Fibroblast of skin of right biceps (primary cell): ENCODE data around the gene RNF220.

Source experiments
- DNase-seq: peaks from one replicate; pipeline ENCODE4 v3.0.0-alpha.2; 2013

RNF220 gene

DNA sequence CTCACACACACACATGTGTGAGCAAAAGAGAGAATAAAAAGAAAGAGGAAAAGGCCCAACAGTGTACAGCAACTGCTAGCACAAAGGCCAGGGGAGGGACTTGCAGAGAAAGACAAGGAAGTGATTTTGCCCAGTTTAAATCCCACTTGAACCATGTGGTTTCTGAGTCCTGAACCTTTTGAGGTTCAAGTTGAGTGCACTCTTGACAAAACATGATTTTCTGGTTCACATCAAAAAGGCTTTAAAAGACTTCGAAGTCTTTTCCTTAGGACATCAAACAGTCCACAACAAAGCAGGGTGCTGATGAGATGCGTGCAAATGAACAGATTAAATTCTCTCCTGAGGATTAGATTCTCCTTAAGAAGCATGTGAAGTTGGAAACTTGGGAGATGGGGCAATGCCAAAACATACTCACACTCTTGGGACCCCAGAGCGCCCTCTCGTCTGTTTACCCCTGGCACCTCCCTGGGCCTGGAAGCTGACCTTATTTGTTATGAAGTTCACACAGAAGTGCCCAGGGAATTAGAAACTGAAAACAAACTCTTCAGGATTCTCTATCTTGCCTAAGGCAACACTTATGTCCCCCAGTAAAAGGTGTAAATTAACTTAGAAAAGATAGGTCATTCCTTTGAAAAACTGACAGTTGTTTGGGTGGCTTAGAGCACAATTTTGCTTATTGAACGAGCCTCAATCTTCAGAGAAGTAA lies 31.5 kb downstream of the RNF220 start:
- no peak for DNase-seq

GRCh38 chr1:44437107-44437716 lies 32.2 kb downstream of the RNF220 start:
- no peak for DNase-seq

- no peak for DNase-seq
These were observed 37.7 kb downstream of the RNF220 start for GRCh38 chr1:44442791-44443190.

- no peak for DNase-seq
These were observed 42.2 kb downstream of the RNF220 start for GRCh38 chr1:44447051-44447810.

DNA sequence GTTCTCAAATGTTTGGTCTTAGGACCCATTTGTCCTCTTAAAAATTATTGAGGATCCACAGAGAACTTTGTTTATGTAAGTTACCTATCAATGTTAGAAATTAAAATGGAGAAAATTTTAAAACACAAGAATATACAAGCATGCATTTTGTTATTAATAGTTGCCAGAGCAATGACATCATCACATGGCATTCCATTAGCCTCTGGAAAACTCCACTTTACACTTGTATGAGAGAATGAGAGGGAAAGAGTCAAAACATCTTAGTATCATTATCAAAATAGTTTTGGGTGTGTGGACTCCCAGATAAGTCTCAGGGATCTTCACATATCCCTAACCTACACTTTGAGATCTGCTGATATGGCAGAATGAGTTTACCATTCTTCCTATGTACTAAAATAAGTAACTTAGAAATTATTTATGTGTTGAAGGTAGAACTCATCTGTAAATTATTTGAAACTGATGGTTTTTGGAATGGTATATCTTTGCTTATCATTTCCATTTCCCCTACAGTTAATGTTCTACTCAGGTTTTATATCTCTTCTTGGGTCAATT lies 48.8 kb downstream of the RNF220 start:
- no peak for DNase-seq

GRCh38 chr1:44454704-44455103 lies 49.6 kb downstream of the RNF220 start:
- DNase-seq, result no peak

DNA sequence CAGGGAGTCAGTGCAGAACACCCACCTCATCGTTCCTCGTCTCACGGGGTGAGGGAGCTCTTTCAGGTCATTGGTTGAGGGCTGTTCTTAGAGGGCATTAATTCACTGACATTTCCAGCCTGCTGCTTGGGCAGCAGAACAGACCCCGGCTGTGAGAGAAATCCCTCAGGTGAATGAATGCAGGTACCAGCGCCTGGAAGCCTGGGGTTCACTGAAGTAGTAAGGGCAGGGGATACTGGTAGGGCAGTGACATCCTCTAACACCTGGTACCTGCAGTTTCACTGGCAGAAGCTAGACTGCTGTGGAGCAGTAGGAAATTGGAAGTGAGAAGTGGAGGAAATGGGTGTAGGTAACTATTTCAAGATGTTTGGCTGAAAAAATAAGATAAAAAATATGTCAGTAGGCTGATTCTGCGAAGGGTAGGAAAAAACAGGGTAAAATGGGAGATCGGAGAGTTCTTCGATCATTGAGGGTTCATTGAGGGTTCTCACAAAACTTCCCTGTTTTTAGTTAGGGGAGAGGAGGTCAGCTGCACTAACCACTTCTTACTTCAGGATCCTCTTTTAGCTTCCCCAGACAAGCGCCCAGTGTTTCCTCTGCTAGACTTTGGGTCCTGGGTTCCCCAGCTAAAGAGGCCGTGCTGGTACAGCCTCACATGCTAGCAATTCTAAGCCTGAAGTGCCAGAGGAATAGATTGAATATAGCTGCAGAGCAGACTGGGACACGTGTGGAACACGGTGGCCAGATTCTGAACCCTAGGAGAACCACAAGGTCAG lies 55.2 kb downstream of the RNF220 start:
- no peak for DNase-seq

DNA sequence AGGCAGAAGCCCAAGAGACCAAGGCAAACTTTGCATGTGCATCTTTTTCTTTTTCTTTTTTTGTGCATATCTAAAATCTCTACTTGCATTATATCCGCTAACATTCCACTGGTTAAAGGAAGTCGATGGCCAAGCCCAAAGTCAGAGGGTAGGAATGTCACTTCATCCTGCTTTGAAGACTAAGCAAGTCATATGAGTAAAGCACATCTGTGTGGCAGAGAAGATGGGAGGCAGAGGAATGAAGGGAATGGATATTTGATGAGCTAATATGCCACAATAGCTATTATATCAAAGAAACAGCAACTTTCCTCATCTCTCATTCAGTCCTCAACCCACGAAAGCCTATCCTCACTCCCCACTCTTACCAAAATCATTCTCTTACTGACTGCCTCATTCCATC lies 59.3 kb downstream of the RNF220 start:
- DNase-seq, result peak; percentile 19

DNA sequence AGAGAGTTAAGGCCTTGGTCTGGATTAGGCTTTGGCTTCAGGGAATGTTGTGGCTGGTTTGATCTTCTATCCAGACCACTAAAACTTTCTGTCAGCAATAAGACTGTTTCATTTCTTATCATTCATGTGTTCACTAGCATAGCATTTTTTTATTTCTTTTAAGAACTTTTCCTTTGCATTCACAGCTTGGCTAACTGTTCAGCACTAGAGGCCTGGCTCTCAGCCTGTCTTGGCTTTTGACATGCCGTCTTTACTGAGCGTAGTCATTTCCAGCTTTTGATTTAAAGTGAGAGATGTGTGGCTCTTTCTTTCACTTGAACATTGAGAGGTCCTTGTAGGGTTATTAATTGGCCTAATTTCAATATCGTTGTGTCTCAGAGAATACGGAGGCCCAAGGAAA lies 62.5 kb downstream of the RNF220 start:
- no peak for DNase-seq

DNA sequence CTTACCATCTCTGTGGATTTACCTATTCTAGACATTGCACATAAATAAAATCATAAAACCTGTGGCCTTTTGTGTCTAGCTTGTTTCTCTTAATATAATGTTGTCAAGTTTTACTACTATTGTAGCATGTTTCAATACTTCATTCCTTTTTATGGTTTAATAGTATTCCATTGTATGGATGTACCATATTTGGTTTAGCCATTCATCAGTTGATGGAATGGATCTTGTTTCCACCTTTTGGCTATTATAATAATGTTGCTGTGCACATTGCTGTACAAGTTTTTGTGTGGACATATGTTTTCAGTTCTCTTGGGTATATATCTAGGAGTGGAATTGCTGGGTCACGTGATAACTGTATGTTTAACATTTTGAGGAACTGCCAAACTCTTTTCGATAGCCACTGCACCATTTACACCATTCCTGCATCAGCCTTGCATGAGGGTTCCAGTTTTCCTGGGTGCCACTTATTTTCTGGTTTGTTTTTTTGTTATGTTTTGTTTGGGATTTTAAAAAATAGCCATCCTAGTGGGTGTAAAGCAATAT lies 66.9 kb downstream of the RNF220 start:
- DNase-seq, result no peak

GRCh38 chr1:44472620-44473525 lies 67.8 kb downstream of the RNF220 start:
- no peak for DNase-seq

DNA sequence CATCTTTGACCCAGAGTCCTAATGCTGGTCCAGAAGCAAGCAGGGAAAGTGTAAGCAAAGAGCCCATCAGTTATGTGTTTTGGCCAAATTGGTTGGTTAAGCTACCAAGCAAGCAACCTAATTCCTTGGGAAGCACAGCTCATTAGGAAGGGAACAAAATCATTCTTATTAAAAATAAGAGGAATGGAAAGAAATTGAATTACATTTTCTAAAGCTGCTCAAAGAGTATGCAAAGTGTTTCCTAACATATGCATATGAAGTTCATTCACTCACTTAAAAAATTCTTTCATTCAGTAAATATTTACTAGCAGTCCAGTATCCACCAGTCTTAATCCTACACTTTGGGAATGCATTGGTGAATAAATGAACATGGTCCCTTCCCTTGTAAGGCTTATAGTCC lies 71.8 kb downstream of the RNF220 start:
- no peak for DNase-seq

DNA sequence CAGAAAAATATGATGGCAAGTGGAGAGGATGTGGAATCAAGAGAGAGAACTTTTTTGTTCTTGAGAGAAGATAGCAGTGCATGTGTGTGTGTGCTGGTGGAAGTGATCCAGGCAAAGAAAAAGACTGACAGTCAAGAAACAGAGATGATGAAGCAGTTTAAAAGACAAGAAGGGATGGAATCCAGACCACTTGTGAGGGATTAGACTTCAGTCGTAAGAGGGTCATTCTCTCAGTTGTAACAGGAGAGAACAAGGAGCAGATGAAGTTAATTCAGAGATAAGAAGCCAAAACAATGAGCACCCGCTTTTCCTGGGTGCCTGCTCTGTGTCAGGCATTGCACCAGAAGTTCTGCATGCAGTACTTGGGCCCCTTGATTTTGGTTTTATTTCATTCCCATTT lies 76.6 kb downstream of the RNF220 start:
- no peak for DNase-seq

- DNase-seq, result no peak
These were observed 78.2 kb downstream of the RNF220 start for GRCh38 chr1:44483089-44483874.

GRCh38 chr1:44484155-44484688 lies 79.2 kb downstream of the RNF220 start:
- peak; percentile 27 for DNase-seq

DNA sequence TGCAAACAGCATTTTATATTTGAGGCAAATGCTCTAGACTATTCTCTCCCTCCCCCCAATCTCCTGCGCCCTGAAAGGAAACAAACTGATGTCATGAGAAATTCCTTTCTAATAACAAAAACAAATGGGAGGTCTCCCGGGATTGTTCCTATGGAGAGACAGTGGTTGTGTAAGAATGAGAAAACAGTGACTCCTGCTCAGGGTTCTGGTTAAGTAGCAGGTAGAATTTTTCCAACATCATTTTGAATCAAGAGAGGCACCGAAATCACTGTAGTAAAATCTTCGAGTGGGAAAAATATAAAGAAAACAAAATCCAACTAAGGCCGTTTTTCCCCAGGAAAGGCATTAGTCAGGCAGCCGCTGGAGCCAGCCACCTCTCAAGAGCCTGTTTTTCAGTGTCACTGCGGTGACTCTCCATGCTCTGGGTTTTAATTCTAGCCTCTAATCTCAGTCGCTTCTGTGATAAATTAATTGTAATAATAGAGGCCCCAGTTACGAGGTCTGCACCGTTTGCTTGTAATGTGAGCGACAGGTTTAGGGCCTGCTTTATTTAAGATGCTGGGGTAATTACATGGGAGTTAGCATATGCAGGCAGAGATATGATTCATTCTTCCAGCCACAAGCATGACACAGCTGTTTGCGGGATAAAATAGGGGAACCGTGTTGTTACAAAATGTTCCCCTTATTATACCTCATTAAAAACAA lies 80.3 kb downstream of the RNF220 start:
- DNase-seq, result peak; percentile 80

DNA sequence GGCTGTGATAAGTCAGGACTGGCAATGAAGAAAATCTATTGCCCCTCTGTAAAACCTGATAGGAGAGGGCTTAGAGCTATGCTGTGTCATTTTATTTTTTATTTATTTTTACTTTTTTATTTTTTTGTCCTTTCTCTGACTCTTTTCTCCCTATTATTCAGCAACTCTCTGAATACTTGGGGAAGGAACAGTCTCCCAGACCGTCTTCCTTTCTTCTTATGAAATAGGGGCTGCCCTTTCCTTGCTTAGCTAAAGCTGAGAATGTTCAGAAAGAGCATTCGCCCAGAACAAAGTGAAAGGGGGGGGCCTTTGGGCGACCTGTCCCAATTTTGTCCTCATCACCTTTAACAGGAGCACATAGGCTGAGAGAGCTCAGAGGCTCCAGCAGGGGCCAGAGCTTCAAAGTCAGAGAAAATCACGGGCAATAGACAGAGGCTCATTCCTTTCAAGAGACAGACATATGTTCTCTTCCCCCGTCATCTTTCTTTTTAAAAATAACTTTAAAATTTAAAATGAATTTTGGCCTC lies 80.9 kb downstream of the RNF220 start:
- no peak for DNase-seq

- DNase-seq, result peak; percentile 17
These were observed 84.4 kb downstream of the RNF220 start for GRCh38 chr1:44489481-44489880.

DNA sequence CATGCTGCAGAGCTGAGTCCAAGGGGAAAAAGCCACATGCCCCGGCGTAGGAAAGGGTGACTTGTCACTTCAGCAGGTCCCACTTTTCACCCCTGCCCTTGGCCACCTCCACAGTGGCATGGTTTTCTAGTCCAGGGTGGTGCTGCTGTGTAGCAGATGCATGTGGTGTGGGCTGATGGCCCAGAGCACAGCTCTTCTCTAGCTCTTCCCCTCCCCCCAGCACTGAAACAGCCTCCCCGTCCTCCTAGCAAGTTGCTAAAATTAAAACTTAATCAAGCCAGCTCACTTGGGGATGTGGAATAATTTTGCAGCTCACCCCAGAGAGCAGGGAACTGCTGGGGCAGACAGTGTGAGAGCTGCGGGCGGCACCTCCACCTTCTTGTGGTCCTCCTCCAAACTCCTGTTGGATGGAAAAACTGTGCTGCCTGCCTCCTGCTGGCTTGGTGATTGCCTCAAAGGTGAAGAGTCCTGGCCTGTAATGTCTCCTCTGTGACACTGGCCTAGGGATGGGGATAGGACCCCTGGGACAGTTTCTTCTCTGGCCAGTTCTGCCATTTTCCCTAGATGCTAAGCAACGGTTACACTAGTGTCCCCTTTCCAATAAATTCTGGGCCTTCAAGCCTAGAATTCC lies 91.6 kb downstream of the RNF220 start:
- DNase-seq, result no peak
